22Rv1 (cell line): Measurements from ENCODE around the gene S100A13.
"Not testable (repeated sequence)": the region's sequence is repeated elsewhere in the genome, so short reads cannot be mapped to it uniquely, and the experiment has no call there.

Source experiments
- H3K27ac ChIP-seq: fragments of 450-650 bp; 2 replicates; pipeline ENCODE4 v1.5.1; 2017
- CTCF ChIP-seq: fragments of 450-650 bp; IDR thresholded peaks from 2 replicates; pipeline ENCODE4 v1.5.1; 2017; ENCODE audit warnings: mild to moderate bottlenecking
- ZFX ChIP-seq: fragments of 450-650 bp; IDR thresholded peaks from 2 replicates; pipeline ENCODE4 v1.6.1; 2017; ENCODE audit warnings: antibody characterized with exemption, borderline replicate concordance

Gene S100A13

GRCh38 chr1:153647346-153647714 lies 20.0 kb upstream of the S100A13 start:
- no peak for TF ChIP-seq ZFX
- no peak for TF ChIP-seq CTCF
- H3K27ac ChIP-seq: peak overlapping the region; percentile 22; the same call in 1 of the 2 replicates

- TF ChIP-seq ZFX: no peak
- TF ChIP-seq CTCF: no peak
- peak overlapping the region; percentile 22; the same call in 1 of the 2 replicates for H3K27ac ChIP-seq
These were observed 19.5 kb upstream of the S100A13 start for GRCh38 chr1:153646672-153647345.

- no peak overlapping the region for H3K27ac ChIP-seq
- no peak for TF ChIP-seq ZFX
- no peak for TF ChIP-seq CTCF
These were observed 16.5 kb upstream of the S100A13 start for GRCh38 chr1:153643816-153644215.

GRCh38 chr1:153643100-153643499 lies 15.8 kb upstream of the S100A13 start:
- no peak overlapping the region for H3K27ac ChIP-seq
- TF ChIP-seq ZFX (no peak), CTCF (no peak)

GRCh38 chr1:153642161-153642560 lies 14.9 kb upstream of the S100A13 start:
- TF ChIP-seq CTCF (no peak), ZFX (no peak)
- no peak overlapping the region for H3K27ac ChIP-seq

GRCh38 chr1:153640861-153641260 lies 13.6 kb upstream of the S100A13 start:
- TF ChIP-seq ZFX (no peak), CTCF (no peak)
- H3K27ac ChIP-seq: no peak overlapping the region

- H3K27ac ChIP-seq: not testable (repeated sequence)
These were observed 12.9 kb upstream of the S100A13 start for GRCh38 chr1:153640213-153640612.

- H3K27ac ChIP-seq: no peak overlapping the region
- TF ChIP-seq ZFX (no peak), CTCF (no peak)
These were observed 12.0 kb upstream of the S100A13 start for GRCh38 chr1:153639280-153639679.
